GM18505 (cell line): Measurements from ENCODE around the gene NTRK3.

Source experiments
- ATAC-seq: cut with Tn5 transposase; IDR thresholded peaks from one replicate; pipeline ENCODE4 v1.9.1; 2021; ENCODE audit not compliant: unreplicated experiment
- POLR2A ChIP-seq: IDR thresholded peaks from 4 replicates; pipeline ENCODE4 v1.6.1; 2011; ENCODE audit warnings: borderline replicate concordance; ENCODE audit not compliant: insufficient read depth, insufficient read length; ENCODE audit errors: extremely low read depth

Gene NTRK3

DNA sequence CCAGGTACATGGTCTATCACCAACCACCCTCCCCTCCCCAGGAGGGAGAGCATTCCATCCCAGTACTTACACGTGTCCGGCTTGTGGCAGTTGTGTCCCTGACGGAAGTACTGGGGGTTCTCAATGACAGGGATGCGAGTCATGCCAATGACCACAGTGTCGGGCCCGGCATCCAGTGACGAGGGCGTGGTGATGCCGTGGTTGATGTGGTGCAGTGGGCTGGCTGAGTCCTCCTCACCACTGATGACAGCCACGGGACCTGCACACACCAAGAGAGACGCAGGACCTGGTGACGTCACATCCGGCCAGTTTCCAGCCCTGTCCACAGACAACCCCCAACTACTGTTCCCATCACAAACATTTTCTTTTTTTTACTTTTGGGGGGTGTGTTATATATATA is 223.8 kb downstream of the NTRK3 start:
- no peak for ATAC-seq
- TF ChIP-seq POLR2A, result no peak

DNA sequence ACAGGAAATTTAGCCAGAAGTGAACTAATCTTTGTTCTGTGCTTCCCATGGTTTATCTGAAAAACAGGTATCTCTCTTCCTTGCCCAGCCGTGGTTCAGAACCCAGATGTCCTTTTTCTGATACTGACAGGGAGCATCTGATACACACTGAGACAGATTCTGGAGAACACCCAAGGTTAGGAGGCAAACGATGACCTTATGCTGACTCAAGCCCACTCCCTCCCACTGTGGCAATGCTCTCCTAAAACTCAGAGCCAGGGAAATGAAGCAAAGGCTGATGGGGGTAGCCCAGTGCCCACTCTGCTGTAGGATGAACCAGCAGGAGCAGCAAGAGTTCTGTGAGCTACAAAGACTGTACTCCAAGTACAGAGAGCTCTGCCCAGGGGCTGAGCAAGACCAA is 225.1 kb downstream of the NTRK3 start:
- no peak for ATAC-seq
- TF ChIP-seq POLR2A, result no peak

GRCh38 chr15:88029696-88030095 is 226.8 kb downstream of the NTRK3 start:
- ATAC-seq, result no peak
- no peak for TF ChIP-seq POLR2A

GRCh38 chr15:88028024-88028423 is 228.5 kb downstream of the NTRK3 start:
- ATAC-seq, result no peak
- TF ChIP-seq POLR2A, result no peak

DNA sequence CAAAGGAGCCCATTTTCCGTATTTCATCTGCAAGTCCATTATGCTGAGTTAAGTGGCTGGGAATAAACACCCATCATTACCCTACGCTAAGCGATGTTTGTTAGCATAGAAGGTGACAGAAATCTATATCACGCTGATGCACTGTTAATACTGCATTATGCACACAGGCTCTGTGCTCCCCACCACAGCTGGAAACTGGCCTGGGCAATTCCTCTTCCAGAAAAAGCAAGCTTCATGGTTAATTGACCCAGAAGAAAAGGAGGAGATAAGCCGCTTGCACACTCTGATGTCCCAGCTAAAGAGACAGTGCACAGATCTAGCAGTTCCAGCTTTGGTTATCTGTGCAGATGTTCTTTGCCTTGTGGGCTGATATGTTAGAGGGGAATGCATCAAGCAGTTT is 232.6 kb downstream of the NTRK3 start:
- no peak for ATAC-seq
- TF ChIP-seq POLR2A, result no peak

DNA sequence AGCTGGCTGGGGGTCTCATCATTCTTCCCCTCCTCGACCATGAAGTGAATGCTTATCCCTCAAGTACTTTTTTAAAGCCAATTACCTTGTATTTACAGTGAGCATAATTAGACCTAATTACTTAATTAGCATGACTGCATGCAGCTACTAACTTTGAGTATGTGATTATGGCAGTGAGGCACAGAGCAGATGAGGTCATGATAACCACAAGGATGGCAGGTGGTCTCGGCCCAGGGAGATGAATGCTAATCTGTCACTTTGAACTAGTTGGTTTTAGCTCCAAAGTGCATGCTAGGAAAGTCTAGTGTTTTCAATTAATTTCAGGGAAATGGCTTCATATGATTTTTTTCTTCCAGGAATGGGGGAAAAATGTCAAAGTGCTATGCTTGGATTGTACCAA is 233.8 kb downstream of the NTRK3 start:
- ATAC-seq, result no peak
- no peak for TF ChIP-seq POLR2A

DNA sequence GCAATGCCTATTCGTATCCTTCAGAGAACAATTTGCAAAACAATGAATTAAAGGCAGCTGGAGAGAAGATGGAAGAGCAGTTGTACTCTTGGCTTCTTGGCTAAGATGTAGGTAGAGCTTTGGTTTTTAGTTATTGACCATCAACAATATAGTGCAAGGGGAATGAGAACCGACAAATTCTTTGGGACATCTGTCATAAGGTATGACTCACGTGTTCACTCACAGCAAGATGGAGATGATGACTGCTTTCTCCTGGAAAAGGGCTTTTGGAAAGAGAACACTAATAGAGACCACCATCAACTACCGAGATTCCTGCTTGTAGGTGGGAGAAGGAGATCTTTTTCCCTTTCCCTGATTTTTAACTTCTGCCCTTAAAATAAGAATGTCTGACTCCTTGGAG is 234.9 kb downstream of the NTRK3 start:
- no peak for TF ChIP-seq POLR2A
- ATAC-seq, result no peak

DNA sequence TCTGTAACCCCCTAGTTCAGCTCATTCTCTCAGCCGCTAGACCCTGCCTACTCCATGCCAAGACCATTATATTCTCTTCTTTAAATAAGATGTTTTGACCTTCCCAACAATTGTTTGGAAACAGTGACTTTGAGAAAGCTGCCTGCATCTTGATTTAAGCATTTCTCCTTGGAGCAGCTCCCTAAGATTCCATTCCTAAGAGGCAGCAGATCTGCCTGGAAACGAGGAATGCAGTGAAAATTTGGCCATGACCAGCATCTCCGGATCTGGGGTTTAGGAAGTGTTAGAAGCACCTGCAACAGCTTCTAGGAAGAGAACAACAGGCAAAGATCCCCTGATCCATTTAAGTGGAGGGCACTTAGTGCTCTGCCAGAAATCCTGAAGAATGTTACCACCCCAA is 235.7 kb downstream of the NTRK3 start:
- ATAC-seq, result no peak
- no peak for TF ChIP-seq POLR2A

DNA sequence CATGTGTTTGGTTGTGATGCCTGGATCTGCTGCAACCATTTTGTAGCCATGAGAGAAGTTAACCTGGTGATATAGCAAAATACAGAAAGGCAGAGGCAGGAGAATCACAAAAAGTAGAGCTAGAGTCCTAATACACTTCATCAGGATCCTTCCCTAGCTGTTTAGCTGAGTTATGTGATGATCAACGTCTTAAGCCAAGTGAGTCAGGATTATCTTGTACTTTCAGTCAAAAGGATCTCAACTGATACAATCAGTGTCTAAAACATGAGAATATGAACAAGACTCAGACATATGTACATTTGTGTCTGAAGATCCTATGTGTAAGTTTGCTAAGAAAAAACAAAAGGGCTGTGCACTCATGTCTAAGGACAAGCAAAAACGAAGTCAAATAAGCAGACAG is 236.9 kb downstream of the NTRK3 start:
- ATAC-seq, result no peak
- TF ChIP-seq POLR2A, result no peak

DNA sequence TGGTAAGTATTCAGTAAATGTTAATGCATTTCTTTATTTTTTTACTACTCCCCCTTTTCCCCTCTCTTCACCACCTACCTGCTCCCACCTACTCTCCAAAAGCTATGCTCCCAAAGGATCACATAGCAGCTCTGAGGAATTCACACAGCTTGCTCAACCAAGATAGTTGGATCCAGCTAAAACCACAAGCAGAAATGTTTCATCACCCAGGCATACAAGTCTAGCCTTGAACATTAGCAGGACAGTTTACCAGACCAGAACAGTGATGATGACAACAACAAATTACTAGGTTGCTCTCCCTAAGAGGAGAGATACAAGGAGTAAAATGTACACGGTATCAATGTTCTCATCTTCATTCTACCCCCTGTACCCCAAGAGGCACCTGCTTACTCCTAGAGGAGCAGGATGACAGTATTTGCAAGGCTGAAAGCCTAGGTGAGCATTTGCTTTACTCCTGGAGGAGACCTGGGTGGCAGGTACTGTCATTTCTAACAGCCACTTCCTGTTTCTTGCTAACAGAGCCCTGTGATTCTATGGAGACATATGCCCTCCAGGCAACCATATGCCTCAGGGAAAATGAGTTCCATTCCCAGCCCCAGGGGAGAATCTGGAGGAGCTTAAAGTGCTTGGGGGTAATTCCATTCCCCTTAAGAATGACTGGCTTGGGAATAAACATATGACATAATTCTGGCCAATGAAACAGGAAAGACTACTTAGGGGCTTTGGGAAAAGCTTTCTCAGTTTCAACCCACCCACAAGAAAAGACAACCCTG is 237.5 kb downstream of the NTRK3 start:
- ATAC-seq, result no peak

DNA sequence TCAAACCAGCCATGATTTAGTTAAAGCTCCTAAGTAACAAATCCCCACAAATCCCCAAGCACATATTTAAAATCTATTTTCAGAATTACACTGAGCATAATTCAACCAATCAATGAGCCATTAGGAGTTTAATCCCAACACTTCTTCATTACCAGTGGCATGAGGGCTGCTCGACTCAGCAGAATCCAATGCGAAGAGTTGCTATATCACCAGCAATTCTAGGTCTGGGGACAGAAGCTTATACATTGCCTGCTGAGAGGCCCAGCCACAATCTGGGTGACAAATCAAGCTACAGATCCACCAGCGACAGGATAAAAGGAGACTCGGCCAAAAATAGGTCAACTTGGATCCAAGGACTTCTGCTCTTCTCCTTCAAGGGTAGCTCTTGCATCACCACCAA is 238.8 kb downstream of the NTRK3 start:
- no peak for TF ChIP-seq POLR2A
- no peak for ATAC-seq

More for the DNA sequence above, 237.5 kb downstream of the NTRK3 start:
- no peak for TF ChIP-seq POLR2A

- no peak for TF ChIP-seq POLR2A
- no peak for ATAC-seq
These were observed 240.1 kb downstream of the NTRK3 start for GRCh38 chr15:88016406-88016805.

DNA sequence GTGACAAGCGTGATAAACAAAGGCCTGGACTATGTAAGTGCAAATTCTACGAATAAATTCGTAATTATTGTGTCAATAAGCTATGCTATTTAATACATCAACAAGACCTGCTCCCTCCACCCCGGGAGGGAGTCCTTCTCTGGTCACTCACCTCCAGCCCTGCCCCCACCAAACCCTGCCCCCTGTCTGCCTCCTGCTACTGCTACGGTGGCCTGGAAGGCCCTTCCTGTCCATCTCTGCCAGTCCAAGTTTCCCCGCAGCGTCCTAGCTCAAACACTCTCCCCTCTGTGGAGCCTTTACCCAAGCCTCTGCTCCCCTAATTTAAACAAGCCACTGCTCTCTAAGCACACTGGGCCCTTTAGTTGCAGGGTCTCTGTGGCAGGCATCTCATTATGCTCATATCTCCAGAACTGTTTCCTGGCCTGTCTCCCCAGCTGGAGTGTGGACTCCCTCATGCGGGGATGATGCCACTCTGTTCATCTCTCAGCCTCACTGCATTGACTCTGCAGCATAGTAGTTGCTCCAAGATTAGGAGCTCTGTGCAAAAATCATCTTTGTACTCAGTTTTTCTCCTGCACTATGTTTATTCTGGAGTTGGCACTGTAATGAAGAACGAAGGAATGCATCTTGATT is 241.2 kb downstream of the NTRK3 start:
- no peak for TF ChIP-seq POLR2A
- ATAC-seq, result no peak

DNA sequence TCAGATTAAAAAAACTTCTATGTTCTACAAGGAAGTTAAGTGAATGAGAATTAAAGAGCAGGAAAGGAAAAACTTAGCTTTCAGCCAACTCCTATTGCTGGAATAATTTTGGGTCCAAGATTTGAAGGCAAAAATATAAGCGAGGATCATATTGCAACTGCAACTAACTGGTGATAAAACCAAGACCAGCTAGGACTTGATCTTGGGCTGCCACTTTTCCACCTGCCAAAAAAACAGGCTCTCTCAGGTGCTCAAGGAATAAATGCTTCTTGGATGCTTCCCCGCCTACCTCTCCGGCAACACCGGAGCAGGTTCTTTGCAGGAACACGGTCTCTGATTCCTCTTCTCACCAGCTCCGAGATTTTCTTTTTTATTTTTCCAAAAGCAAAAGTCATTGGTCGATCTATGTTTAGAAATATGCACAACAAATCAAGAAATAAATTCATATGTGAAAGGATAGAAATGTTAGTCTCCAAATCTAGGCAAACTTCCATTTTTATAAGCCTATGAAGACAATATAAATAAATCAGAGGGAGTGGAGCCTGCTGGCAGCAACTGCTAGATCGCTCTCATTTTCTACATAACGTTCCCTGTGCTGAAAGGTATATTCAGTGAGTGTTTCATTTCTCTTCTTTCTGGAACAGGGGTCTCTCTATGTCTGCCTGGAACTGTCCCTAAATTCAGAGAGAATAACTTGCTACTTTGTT is 241.9 kb downstream of the NTRK3 start:
- TF ChIP-seq POLR2A, result no peak
- ATAC-seq, result no peak
